Measurements from ENCODE around the gene TMEM72.

TMEM72 gene

GRCh38 chr10:44979281-44980191, 68.4 kb downstream of the TMEM72 start:
- H3K27ac ChIP-seq = no peak overlapping the region
- TF ChIP-seq CTCF (IDR thresholded peaks at IDR 0.05) = no peak
- H3K27me3 ChIP-seq = no peaks in the 10 kb centered on the region
- peaks cover 7% of the 10 kb centered on the region in 2 experiments for H3K4me1 ChIP-seq (ENCODE audit: control insufficient read depth in 1 of 2, insufficient read depth in 1 of 2, low read depth in 1 of 2, low read length in 1 of 2)
- H3K36me3 ChIP-seq = peaks cover 9% of the 10 kb centered on the region
- H3K9me3 ChIP-seq = no peaks in the 10 kb centered on the region
- no peak overlapping the region for H3K4me3 ChIP-seq (ENCODE audit: low read depth in 1 of 2, low read length in 1 of 2)

- H3K4me3 ChIP-seq (ENCODE audit: low read depth in 1 of 2, low read length in 1 of 2) = no peak overlapping the region
- H3K4me1 ChIP-seq (ENCODE audit: control insufficient read depth in 1 of 2, insufficient read depth in 1 of 2, low read depth in 1 of 2, low read length in 1 of 2) = no peaks in the 10 kb centered on the region
- H3K36me3 ChIP-seq = peaks cover 19% of the 10 kb centered on the region
- no peaks in the 10 kb centered on the region for H3K9me3 ChIP-seq
- TF ChIP-seq CTCF (IDR thresholded peaks at IDR 0.05) = no peak
- H3K27me3 ChIP-seq = no peaks in the 10 kb centered on the region
- H3K27ac ChIP-seq = no peak overlapping the region
Observed at GRCh38 chr10:44980309-44981171, 69.4 kb downstream of the TMEM72 start.

- H3K27me3 ChIP-seq = no peaks in the 10 kb centered on the region
- H3K27ac ChIP-seq = no peak overlapping the region
- TF ChIP-seq CTCF (IDR thresholded peaks at IDR 0.05) = no peak
- no peaks in the 10 kb centered on the region for H3K4me1 ChIP-seq (ENCODE audit: control insufficient read depth in 1 of 2, insufficient read depth in 1 of 2, low read depth in 1 of 2, low read length in 1 of 2)
- H3K9me3 ChIP-seq = no peaks in the 10 kb centered on the region
- H3K36me3 ChIP-seq = peaks cover 26% of the 10 kb centered on the region
- no peak overlapping the region for H3K4me3 ChIP-seq (ENCODE audit: low read depth in 1 of 2, low read length in 1 of 2)
Observed at GRCh38 chr10:44981172-44982113, 70.3 kb downstream of the TMEM72 start.

GRCh38 chr10:44982114-44982460, 71.0 kb downstream of the TMEM72 start:
- Histone ChIP-seq H3K27ac (no peak overlapping the region), H3K9me3 (no peaks in the 10 kb centered on the region), H3K4me1 (ENCODE audit: control insufficient read depth in 1 of 2, insufficient read depth in 1 of 2, low read depth in 1 of 2, low read length in 1 of 2) (no peaks in the 10 kb centered on the region), H3K27me3 (no peaks in the 10 kb centered on the region), H3K4me3 (ENCODE audit: low read depth in 1 of 2, low read length in 1 of 2) (no peak overlapping the region), H3K36me3 (peaks cover 29% of the 10 kb centered on the region)
- no peak for TF ChIP-seq CTCF (IDR thresholded peaks at IDR 0.05)

GRCh38 chr10:44982496-44982895, 71.4 kb downstream of the TMEM72 start:
- H3K36me3 ChIP-seq = peaks cover 29% of the 10 kb centered on the region
- H3K9me3 ChIP-seq = no peaks in the 10 kb centered on the region
- H3K4me3 ChIP-seq (ENCODE audit: low read depth in 1 of 2, low read length in 1 of 2) = no peak overlapping the region
- TF ChIP-seq CTCF (IDR thresholded peaks at IDR 0.05) = no peak
- no peak overlapping the region for H3K27ac ChIP-seq
- H3K4me1 ChIP-seq (ENCODE audit: control insufficient read depth in 1 of 2, insufficient read depth in 1 of 2, low read depth in 1 of 2, low read length in 1 of 2) = no peaks in the 10 kb centered on the region
- no peaks in the 10 kb centered on the region for H3K27me3 ChIP-seq
